ENCODE results near the gene L3MBTL2. TPM values are rescaled to one million over a fixed set of nuclear protein-coding genes. Genes with fewer than 3 reads are reported as not detected.

L3MBTL2 gene
- total and polyA plus RNA-seq, 9 of the 15 experiments (the other 6 are each of a cell fraction or from before 2014, with no cell fraction given), result 10.3 to 23.1 (median 18.6) TPM

- TF ChIP-seq ARHGAP35 (IDR thresholded peaks at IDR 0.05; ENCODE audit: partially characterized antibody) (no peak), RFX7 (CRISPR knock-in tag; IDR thresholded peaks at IDR 0.05) (no peak), FOXJ2 (tag; IDR thresholded peaks at IDR 0.05) (peak; percentile 84), ZNF143 (CRISPR knock-in tag; IDR thresholded peaks at IDR 0.05) (peak; percentile 94), HMGN3 (IDR thresholded peaks at IDR 0.05; ENCODE audit: borderline replicate concordance, extremely low read depth, insufficient read length, low read depth, low read length) (no peak), ZBTB34 (CRISPR knock-in tag; IDR thresholded peaks at IDR 0.05) (no peak), GMEB1 (CRISPR knock-in tag; IDR thresholded peaks at IDR 0.05) (no peak), ZNF583 (CRISPR knock-in tag; IDR thresholded peaks at IDR 0.05) (no peak), JUNB (CRISPR knock-in tag; conservative IDR thresholded peaks at IDR 0.05) (no peak)
Measured at GRCh38 chr22:41204992-41205900, at the start of gene L3MBTL2 (continued).

Data from K562 (cell line).